Activated CD4-positive, alpha-beta T cell treated with anti-CD3 and anti-CD28 coated beads, Interleukin-10, Interleukin-2, amounts not matched to agents 100 ng/mL and 50 ng/mL, durations not matched to agents 16 hours and 8 hours (primary cell): ENCODE measurements around the gene LONRF2.

Experiments
- DNase-seq: peaks from one replicate; pipeline ENCODE4 v3.0.0-alpha.2; 2020

LONRF2 gene

DNA sequence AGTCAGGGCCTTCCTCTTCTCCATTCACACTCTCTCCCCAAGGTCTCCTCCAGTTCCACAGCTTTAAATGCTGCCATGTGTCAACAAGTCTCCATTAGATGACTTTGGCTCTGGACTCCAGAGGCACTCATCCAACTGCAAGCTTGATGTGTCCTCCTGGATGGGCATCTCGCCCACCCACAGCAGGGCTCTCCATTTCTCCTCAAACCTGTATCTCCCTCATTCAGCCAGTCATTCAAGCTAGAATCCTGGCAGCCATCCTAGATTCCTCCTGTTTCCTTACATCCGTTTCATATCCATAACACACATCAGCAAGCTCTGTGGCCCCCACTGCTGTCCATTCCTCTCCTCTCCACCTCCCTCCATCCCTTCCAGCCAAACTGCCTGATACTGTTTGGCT, 91.5 kb downstream of the LONRF2 start:
- DNase-seq, result no peak

DNA sequence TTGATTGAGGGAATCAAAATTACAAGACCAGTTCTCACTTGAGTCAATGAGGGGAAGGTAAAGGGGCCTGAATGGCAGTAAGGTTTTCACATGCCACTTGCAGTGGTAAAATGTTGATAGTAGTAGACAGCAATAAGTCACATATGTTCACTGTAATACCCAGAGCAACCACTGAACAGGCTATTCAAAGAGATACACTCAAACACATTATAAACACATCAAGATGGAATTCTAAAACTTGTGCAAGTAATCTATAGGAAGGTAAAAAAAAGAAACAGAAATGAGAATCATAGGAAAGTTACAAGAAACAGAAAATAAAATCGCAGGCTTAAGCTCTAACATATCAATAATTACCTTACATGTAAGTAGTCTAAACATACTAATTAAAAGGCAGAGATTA, 93.3 kb downstream of the LONRF2 start:
- no peak for DNase-seq

- DNase-seq, result no peak
Measured at GRCh38 chr2:100228415-100228814, 93.9 kb downstream of the LONRF2 start.

- DNase-seq, result no peak
Measured at GRCh38 chr2:100224988-100225710, 97.2 kb downstream of the LONRF2 start.

GRCh38 chr2:100223502-100223901, 98.8 kb downstream of the LONRF2 start:
- DNase-seq, result no peak
